Smooth muscle cell (in vitro differentiated cells): ENCODE measurements around the gene KDM2B. TPM values are rescaled to one million over a fixed set of nuclear protein-coding genes. Genes with fewer than 3 reads are reported as not detected.

Experiments
- DNase-seq: peaks from one replicate; lab custom pipeline; 2025; ENCODE audit not compliant: unreplicated experiment; lab: John Stamatoyannopoulos, UW
- H2AFZ ChIP-seq: fragments of 200-600 bp; sonication (generic); 2 replicates; pipeline ENCODE4 v1.6.0; 2016; ENCODE audit warnings: antibody characterized with exemption, low read depth, mild to moderate bottlenecking
- H3F3A ChIP-seq: fragments of 200-600 bp; sonication (generic); 2 replicates; pipeline ENCODE4 v1.6.0; 2017; ENCODE audit warnings: antibody characterized with exemption, low read depth
- H3K27ac ChIP-seq: fragments of 200-600 bp; sonication (generic); 2 replicates; pipeline ENCODE4 v1.5.1; 2016; ENCODE audit warnings: low read depth, mild to moderate bottlenecking
- H3K27me3 ChIP-seq: fragments of 200-600 bp; sonication (generic); 2 replicates; pipeline ENCODE4 v1.6.1; 2016; ENCODE audit warnings: low read depth, mild to moderate bottlenecking
- H3K36me3 ChIP-seq: fragments of 200-600 bp; sonication (generic); 2 replicates; pipeline ENCODE4 v1.5.1; 2016; ENCODE audit warnings: low read depth
- H3K4me1 ChIP-seq: fragments of 200-600 bp; sonication (generic); 2 replicates; pipeline ENCODE4 v1.5.1; 2016; ENCODE audit warnings: low read depth
- H3K4me2 ChIP-seq: fragments of 200-600 bp; sonication (generic); 2 replicates; pipeline ENCODE4 v1.6.0; 2016; ENCODE audit warnings: mild to moderate bottlenecking
- H3K4me3 ChIP-seq: fragments of 200-600 bp; sonication (generic); 2 replicates; pipeline ENCODE4 v1.5.1; 2016; ENCODE audit warnings: mild to moderate bottlenecking
- H3K79me2 ChIP-seq: fragments of 200-600 bp; sonication (generic); 2 replicates; pipeline ENCODE4 v1.6.0; 2016; ENCODE audit warnings: low read depth, mild to moderate bottlenecking
- H3K9ac ChIP-seq: fragments of 200-600 bp; sonication (generic); 2 replicates; pipeline ENCODE4 v1.6.0; 2016; ENCODE audit warnings: low read depth
- H3K9me3 ChIP-seq: fragments of 200-600 bp; sonication (generic); replicated peaks from 2 replicates; pipeline ENCODE4 v1.5.1; 2016; ENCODE audit warnings: low read depth
- H4K20me1 ChIP-seq: fragments of 200-600 bp; sonication (generic); 2 replicates; pipeline ENCODE4 v1.6.0; 2016; ENCODE audit warnings: low read depth
- WGBS: methylation state at CpG from one replicate; pipeline ENCODE4 v1.1.7; 2016; ENCODE audit warnings: low lambda C conversion rate; 5-methylcytosine and 5-hydroxymethylcytosine counted together
- polyA plus RNA-seq: library from polyadenylated mRNA; unstranded; fragments of >200 nt; fragmentation: Nextera tagmentation; extraction: Ambion mirVana; gene quantifications from 2 replicates; pipeline ENCODE4 v1.2.1, GENCODE V29; 2016
- total RNA-seq: library from RNA; depleted of rRNA; stranded (reverse); fragments of >200 nt; gene quantifications from 2 replicates; pipeline ENCODE4 v1.2.3, GENCODE V29; 2014
- TF ChIP-seq, protein P1 (sequence below): fragments of 200-600 bp; sonication (generic); IDR thresholded peaks from 2 replicates; pipeline ENCODE4 v1.5.1; 2017; ENCODE audit warnings: borderline replicate concordance, mild to moderate bottlenecking, antibody characterized with exemption; ENCODE audit not compliant: insufficient read depth, poor library complexity, severe bottlenecking

KDM2B gene
- total and polyA plus RNA-seq, 2 experiments from 2014 or later: 16.3 to 34.9 TPM

DNA sequence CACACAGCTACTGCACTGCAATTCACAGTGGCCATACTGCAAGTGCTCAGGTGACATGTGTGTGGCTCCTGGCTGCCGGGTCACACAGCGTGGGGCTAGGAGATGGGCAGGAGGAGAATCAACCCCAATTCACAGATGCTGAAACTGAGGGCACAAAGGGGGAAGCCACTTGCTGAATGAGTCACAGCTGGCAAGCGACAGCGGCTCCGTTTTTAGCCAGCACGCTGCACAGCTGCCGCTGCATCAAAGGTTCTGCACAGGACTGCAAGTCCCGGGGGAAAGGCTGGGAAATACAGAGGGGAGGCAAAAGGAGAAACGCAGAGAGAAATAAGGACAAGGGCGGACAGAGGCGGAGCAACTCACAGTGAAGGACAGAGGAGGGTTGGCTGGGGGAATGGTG lies 57.9 kb downstream of the KDM2B start:
- peaks cover 9% of the 10 kb centered on the region for H3K4me1 ChIP-seq
- no peaks in the 10 kb centered on the region for H3K27me3 ChIP-seq
- H4K20me1 ChIP-seq: no peaks in the 10 kb centered on the region
- no peak overlapping the region for H3K4me2 ChIP-seq
- no peak overlapping the region for H3K27ac ChIP-seq
- WGBS: 96% methylated on average over 11 of the region's 11 CpGs
- H3K9me3 ChIP-seq: no peaks in the 10 kb centered on the region
- DNase-seq: no peak
- H3K36me3 ChIP-seq: no peaks in the 10 kb centered on the region
- H3K4me3 ChIP-seq: no peak overlapping the region
- no peaks in the 10 kb centered on the region for H3F3A ChIP-seq
- no peaks in the 10 kb centered on the region for H3K79me2 ChIP-seq
- H2AFZ ChIP-seq: no peak overlapping the region
- TF ChIP-seq, protein P1, sequence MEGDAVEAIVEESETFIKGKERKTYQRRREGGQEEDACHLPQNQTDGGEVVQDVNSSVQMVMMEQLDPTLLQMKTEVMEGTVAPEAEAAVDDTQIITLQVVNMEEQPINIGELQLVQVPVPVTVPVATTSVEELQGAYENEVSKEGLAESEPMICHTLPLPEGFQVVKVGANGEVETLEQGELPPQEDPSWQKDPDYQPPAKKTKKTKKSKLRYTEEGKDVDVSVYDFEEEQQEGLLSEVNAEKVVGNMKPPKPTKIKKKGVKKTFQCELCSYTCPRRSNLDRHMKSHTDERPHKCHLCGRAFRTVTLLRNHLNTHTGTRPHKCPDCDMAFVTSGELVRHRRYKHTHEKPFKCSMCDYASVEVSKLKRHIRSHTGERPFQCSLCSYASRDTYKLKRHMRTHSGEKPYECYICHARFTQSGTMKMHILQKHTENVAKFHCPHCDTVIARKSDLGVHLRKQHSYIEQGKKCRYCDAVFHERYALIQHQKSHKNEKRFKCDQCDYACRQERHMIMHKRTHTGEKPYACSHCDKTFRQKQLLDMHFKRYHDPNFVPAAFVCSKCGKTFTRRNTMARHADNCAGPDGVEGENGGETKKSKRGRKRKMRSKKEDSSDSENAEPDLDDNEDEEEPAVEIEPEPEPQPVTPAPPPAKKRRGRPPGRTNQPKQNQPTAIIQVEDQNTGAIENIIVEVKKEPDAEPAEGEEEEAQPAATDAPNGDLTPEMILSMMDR: no peak
- no peak overlapping the region for H3K9ac ChIP-seq

DNA sequence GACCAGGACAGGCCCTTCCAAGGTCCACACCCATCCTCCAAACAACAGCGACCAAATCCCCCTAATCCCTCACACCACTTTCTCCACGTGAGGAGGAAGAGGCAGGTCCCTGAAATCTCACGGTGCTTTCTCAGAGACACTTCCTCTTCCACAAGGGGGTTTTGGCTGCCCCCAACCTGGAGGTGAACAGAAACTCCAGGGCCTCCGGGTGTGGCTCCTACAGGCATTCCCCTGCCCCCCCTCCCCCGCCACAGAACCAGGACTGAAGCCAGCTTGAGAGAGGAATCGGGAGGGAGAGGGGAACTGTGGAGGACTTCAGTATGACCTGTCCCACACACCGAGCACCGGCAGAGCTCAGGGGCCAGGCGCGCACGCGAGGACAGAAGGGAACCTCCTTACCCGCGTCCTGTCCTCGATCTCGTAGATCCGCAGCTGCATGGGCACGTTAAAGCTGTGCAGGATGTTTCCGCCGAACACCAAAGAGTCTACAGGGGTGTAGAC lies 60.2 kb downstream of the KDM2B start:
- WGBS: 88% methylated on average over 20 of the region's 20 CpGs
- Histone ChIP-seq H3K4me3 (no peak overlapping the region), H3K27me3 (no peaks in the 10 kb centered on the region), H3K9ac (no peak overlapping the region), H3K4me1 (peaks cover 9% of the 10 kb centered on the region), H4K20me1 (no peaks in the 10 kb centered on the region), H3K27ac (no peak overlapping the region), H3K36me3 (no peaks in the 10 kb centered on the region), H3K9me3 (no peaks in the 10 kb centered on the region), H2AFZ (no peak overlapping the region), H3F3A (no peaks in the 10 kb centered on the region), H3K79me2 (no peaks in the 10 kb centered on the region), H3K4me2 (no peak overlapping the region)
- DNase-seq: no peak
- TF ChIP-seq, protein P1: no peak

DNA sequence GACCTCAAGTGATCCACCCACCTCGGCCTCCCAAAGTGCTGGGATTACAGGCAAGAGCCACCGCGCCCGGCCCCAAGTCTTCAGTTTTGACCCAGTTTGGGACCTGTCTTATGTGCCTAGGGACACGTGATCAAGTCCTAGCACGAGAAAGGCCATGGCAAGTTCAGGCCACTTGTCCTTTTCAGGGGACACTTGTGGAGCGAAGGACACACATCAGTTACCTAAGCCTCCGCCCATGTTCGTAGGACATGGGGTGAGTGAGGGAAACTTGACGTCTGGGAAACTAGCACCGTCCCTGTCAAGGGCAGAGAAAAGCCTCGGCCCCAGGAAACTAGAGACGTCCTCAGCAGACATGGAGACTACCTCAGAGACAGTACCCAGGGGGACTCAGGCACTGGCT lies 60.7 kb downstream of the KDM2B start:
- no peaks in the 10 kb centered on the region for H3K36me3 ChIP-seq
- H3K27me3 ChIP-seq: no peaks in the 10 kb centered on the region
- H3K4me1 ChIP-seq: peaks cover 9% of the 10 kb centered on the region
- H3K9ac ChIP-seq: no peak overlapping the region
- no peak overlapping the region for H3K27ac ChIP-seq
- H2AFZ ChIP-seq: no peak overlapping the region
- WGBS: 97% methylated on average over 13 of the region's 13 CpGs
- no peak overlapping the region for H3K4me3 ChIP-seq
- no peak for DNase-seq
- no peak overlapping the region for H3K4me2 ChIP-seq
- no peaks in the 10 kb centered on the region for H4K20me1 ChIP-seq
- no peaks in the 10 kb centered on the region for H3F3A ChIP-seq
- TF ChIP-seq, protein P1: no peak
- H3K79me2 ChIP-seq: no peaks in the 10 kb centered on the region
- no peaks in the 10 kb centered on the region for H3K9me3 ChIP-seq

DNA sequence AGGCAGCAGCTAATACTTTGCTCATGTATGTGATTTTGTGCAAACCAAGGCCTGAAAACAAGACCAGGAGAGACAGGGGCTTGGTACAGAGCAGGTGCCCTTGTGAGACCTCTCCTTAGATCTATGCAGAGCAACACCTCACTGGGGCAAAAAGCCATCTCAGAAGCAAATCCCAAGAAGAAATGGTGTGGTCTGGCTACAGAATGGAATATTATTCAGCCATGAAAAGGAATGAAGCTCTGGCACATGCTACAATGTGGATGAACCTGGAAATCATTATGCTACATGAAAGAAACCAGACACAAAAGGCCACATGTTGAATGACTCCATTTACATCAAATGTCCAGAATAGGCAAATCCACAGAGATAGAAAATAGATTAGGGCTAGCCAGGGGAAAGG lies 61.6 kb downstream of the KDM2B start:
- H3K27ac ChIP-seq: no peak overlapping the region
- no peaks in the 10 kb centered on the region for H3K9me3 ChIP-seq
- H3K4me1 ChIP-seq: peaks cover under 1% of the 10 kb centered on the region
- H3K9ac ChIP-seq: no peak overlapping the region
- no peaks in the 10 kb centered on the region for H3F3A ChIP-seq
- no peak for DNase-seq
- H3K79me2 ChIP-seq: no peaks in the 10 kb centered on the region
- no peak overlapping the region for H3K4me3 ChIP-seq
- TF ChIP-seq, protein P1: no peak
- H3K27me3 ChIP-seq: no peaks in the 10 kb centered on the region
- no peak overlapping the region for H2AFZ ChIP-seq
- no peak overlapping the region for H3K4me2 ChIP-seq
- H3K36me3 ChIP-seq: no peaks in the 10 kb centered on the region
- no peaks in the 10 kb centered on the region for H4K20me1 ChIP-seq
